ENCODE results near the gene RABGAP1L.

Gene RABGAP1L

GRCh38 chr1:174898102-174898797, 738.9 kb downstream of the RABGAP1L start:
- H3K4me3 ChIP-seq (replicated peaks; ENCODE audit: low read depth, low read length), result no peak overlapping the region
- no peak for DNase-seq (ENCODE audit: extremely low read depth, low read depth)
- no peak for TF ChIP-seq CTCF (IDR thresholded peaks at IDR 0.05; ENCODE audit: low read depth, low read length, missing control alignments)

GRCh38 chr1:174900317-174900716, 741.0 kb downstream of the RABGAP1L start:
- no peak overlapping the region for H3K4me3 ChIP-seq (replicated peaks; ENCODE audit: low read depth, low read length)
- TF ChIP-seq CTCF (IDR thresholded peaks at IDR 0.05; ENCODE audit: low read depth, low read length, missing control alignments), result no peak
- no peak for DNase-seq (ENCODE audit: extremely low read depth, low read depth)

- no peak overlapping the region for H3K4me3 ChIP-seq (replicated peaks; ENCODE audit: low read depth, low read length)
- no peak for DNase-seq (ENCODE audit: extremely low read depth, low read depth)
- no peak for TF ChIP-seq CTCF (IDR thresholded peaks at IDR 0.05; ENCODE audit: low read depth, low read length, missing control alignments)
These were observed 743.3 kb downstream of the RABGAP1L start for GRCh38 chr1:174902531-174903099.

- no peak for DNase-seq (ENCODE audit: extremely low read depth, low read depth)
- H3K4me3 ChIP-seq (replicated peaks; ENCODE audit: low read depth, low read length), result no peak overlapping the region
- no peak for TF ChIP-seq CTCF (IDR thresholded peaks at IDR 0.05; ENCODE audit: low read depth, low read length, missing control alignments)
These were observed 752.3 kb downstream of the RABGAP1L start for GRCh38 chr1:174911606-174912005.

- no peak for DNase-seq (ENCODE audit: extremely low read depth, low read depth)
- H3K4me3 ChIP-seq (replicated peaks; ENCODE audit: low read depth, low read length), result no peak overlapping the region
- TF ChIP-seq CTCF (IDR thresholded peaks at IDR 0.05; ENCODE audit: low read depth, low read length, missing control alignments), result no peak
These were observed 752.9 kb downstream of the RABGAP1L start for GRCh38 chr1:174912264-174912663.

- H3K4me3 ChIP-seq (replicated peaks; ENCODE audit: low read depth, low read length), result no peak overlapping the region
- no peak for DNase-seq (ENCODE audit: extremely low read depth, low read depth)
- TF ChIP-seq CTCF (IDR thresholded peaks at IDR 0.05; ENCODE audit: low read depth, low read length, missing control alignments), result no peak
These were observed 754.0 kb downstream of the RABGAP1L start for GRCh38 chr1:174913225-174913903.

All from HFF-Myc (cell line).